ENCODE measurements around the gene ELL. TPM values are rescaled to one million over a fixed set of nuclear protein-coding genes. Genes with fewer than 3 reads are reported as not detected.

Gene ELL
- total and polyA plus RNA-seq, 9 of the 15 experiments (the other 6 are each of a cell fraction or from before 2014, with no cell fraction given), result 0.24 to 22.5 (median 4.1) TPM

GRCh38 chr19:18478545-18479311 lies 43.1 kb downstream of the ELL start (continued):
- TF ChIP-seq, protein P1, sequence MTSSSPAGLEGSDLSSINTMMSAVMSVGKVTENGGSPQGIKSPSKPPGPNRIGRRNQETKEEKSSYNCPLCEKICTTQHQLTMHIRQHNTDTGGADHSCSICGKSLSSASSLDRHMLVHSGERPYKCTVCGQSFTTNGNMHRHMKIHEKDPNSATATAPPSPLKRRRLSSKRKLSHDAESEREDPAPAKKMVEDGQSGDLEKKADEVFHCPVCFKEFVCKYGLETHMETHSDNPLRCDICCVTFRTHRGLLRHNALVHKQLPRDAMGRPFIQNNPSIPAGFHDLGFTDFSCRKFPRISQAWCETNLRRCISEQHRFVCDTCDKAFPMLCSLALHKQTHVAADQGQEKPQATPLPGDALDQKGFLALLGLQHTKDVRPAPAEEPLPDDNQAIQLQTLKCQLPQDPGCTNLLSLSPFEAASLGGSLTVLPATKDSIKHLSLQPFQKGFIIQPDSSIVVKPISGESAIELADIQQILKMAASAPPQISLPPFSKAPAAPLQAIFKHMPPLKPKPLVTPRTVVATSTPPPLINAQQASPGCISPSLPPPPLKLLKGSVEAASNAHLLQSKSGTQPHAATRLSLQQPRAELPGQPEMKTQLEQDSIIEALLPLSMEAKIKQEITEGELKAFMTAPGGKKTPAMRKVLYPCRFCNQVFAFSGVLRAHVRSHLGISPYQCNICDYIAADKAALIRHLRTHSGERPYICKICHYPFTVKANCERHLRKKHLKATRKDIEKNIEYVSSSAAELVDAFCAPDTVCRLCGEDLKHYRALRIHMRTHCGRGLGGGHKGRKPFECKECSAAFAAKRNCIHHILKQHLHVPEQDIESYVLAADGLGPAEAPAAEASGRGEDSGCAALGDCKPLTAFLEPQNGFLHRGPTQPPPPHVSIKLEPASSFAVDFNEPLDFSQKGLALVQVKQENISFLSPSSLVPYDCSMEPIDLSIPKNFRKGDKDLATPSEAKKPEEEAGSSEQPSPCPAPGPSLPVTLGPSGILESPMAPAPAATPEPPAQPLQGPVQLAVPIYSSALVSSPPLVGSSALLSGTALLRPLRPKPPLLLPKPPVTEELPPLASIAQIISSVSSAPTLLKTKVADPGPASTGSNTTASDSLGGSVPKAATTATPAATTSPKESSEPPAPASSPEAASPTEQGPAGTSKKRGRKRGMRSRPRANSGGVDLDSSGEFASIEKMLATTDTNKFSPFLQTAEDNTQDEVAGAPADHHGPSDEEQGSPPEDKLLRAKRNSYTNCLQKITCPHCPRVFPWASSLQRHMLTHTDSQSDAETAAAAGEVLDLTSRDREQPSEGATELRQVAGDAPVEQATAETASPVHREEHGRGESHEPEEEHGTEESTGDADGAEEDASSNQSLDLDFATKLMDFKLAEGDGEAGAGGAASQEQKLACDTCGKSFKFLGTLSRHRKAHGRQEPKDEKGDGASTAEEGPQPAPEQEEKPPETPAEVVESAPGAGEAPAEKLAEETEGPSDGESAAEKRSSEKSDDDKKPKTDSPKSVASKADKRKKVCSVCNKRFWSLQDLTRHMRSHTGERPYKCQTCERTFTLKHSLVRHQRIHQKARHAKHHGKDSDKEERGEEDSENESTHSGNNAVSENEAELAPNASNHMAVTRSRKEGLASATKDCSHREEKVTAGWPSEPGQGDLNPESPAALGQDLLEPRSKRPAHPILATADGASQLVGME (CRISPR knock-in tag; IDR thresholded peaks at IDR 0.05), result peak; percentile 85
- TF ChIP-seq NFE2 (IDR thresholded peaks at IDR 0.05; ENCODE audit: low read depth) (no peak), ZNF780A (CRISPR knock-in tag; IDR thresholded peaks at IDR 0.05) (no peak), ZNF584 (CRISPR knock-in tag; IDR thresholded peaks at IDR 0.05; ENCODE audit: low read depth) (peak; percentile 82; the same call in 1 of the 2 replicates), E2F8 (IDR thresholded peaks at IDR 0.05; ENCODE audit: low read depth, partially characterized antibody) (no peak), BCL6 (CRISPR knock-in tag; IDR thresholded peaks at IDR 0.05) (no peak), ZNF175 (CRISPR knock-in tag; IDR thresholded peaks at IDR 0.05; ENCODE audit: low read depth) (peak; percentile 93), KAT2B (IDR thresholded peaks at IDR 0.05; ENCODE audit: low read depth, low read length) (no peak), MCM5 (IDR thresholded peaks at IDR 0.05; ENCODE audit: low read depth) (no peak), TBL1XR1 (IDR thresholded peaks at IDR 0.05; ENCODE audit: low read length in 2 of 2) (no peak), PURB (CRISPR knock-in tag; IDR thresholded peaks at IDR 0.05; ENCODE audit: low read depth) (no peak), GABPB2 (CRISPR knock-in tag; conservative IDR thresholded peaks at IDR 0.05) (no peak), ZKSCAN1 (IDR thresholded peaks at IDR 0.05; ENCODE audit: low read depth, low read length) (no peak), NRF1 (conservative IDR thresholded peaks at IDR 0.05 in 1 of 2, IDR thresholded peaks at IDR 0.05 in 1 of 2) (no peak), SOX6 (IDR thresholded peaks at IDR 0.05) (no peak), ZNF717 (CRISPR knock-in tag; IDR thresholded peaks at IDR 0.05) (no peak), CBX2 (IDR thresholded peaks at IDR 0.05; ENCODE audit: insufficient read depth, low read length, poor library complexity, severe bottlenecking) (no peak), ZNF384 (IDR thresholded peaks at IDR 0.05; ENCODE audit: low read depth, low read length) (no peak)
- TF ChIP-seq, protein P2, sequence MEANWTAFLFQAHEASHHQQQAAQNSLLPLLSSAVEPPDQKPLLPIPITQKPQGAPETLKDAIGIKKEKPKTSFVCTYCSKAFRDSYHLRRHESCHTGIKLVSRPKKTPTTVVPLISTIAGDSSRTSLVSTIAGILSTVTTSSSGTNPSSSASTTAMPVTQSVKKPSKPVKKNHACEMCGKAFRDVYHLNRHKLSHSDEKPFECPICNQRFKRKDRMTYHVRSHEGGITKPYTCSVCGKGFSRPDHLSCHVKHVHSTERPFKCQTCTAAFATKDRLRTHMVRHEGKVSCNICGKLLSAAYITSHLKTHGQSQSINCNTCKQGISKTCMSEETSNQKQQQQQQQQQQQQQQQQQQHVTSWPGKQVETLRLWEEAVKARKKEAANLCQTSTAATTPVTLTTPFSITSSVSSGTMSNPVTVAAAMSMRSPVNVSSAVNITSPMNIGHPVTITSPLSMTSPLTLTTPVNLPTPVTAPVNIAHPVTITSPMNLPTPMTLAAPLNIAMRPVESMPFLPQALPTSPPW (CRISPR knock-in tag; IDR thresholded peaks at IDR 0.05), result no peak; the same call in 1 of the 2 replicates
